Keratinocyte (primary cell): Measurements from ENCODE around the gene ACACA.

ENCODE experiments used
- EZH2 ChIP-seq: IDR thresholded peaks from one replicate; pipeline ENCODE4 v1.6.1; 2012; ENCODE audit warnings: inconsistent platforms, mild to moderate bottlenecking, low read length, moderate library complexity
- TF ChIP-seq, protein P1 (sequence below), 3 experiments: IDR thresholded peaks in 1 of 3; conservative IDR thresholded peaks in 1 of 3; optimal IDR thresholded peaks in 1 of 3; 2 replicates in 2 of 3; 3 replicates in 1 of 3; pipeline versions ENCODE3 to v1.5.1; 2011; ENCODE audit warnings: low read length in 3 of 3, mild to moderate bottlenecking in 3 of 3, moderate library complexity in 2 of 3, control low read depth in 1 of 3, inconsistent platforms in 1 of 3; ENCODE audit not compliant: insufficient read depth in 2 of 3; ENCODE audit errors: extremely low read depth in 1 of 3

DNA sequence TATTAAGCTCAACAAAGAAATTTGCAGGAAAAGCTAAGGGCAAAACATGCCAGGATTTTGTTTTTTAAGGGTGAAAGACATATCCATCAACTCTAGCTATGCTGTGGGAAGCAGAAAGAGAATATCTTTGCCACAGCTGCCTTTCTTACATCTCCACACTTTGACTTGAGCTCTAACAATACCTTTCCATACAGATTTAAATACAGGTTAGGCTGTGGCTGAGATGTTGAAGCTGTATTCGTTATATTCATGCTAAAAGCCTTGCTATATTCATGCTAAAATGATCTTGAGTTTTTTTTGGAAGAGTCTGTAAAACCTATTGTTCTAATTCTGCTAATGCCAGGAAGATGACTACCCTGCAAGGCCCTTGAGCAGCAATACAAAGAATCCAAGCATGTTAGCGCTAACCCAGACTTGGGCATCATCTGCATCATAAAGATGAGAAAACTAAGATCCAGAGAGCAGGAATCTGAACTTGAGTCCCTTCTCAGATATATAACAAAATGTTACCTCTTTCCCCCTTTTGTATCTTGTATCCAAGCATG, 235.7 kb downstream of the ACACA start:
- TF ChIP-seq, protein P1, sequence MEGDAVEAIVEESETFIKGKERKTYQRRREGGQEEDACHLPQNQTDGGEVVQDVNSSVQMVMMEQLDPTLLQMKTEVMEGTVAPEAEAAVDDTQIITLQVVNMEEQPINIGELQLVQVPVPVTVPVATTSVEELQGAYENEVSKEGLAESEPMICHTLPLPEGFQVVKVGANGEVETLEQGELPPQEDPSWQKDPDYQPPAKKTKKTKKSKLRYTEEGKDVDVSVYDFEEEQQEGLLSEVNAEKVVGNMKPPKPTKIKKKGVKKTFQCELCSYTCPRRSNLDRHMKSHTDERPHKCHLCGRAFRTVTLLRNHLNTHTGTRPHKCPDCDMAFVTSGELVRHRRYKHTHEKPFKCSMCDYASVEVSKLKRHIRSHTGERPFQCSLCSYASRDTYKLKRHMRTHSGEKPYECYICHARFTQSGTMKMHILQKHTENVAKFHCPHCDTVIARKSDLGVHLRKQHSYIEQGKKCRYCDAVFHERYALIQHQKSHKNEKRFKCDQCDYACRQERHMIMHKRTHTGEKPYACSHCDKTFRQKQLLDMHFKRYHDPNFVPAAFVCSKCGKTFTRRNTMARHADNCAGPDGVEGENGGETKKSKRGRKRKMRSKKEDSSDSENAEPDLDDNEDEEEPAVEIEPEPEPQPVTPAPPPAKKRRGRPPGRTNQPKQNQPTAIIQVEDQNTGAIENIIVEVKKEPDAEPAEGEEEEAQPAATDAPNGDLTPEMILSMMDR (optimal IDR thresholded peaks at IDR 0.05 in 1 of 3, IDR thresholded peaks at IDR 0.05 in 1 of 3, conservative IDR thresholded peaks at IDR 0.05 in 1 of 3; ENCODE audit: extremely low read depth in 1 of 3, insufficient read depth in 2 of 3, low read length in 3 of 3) = no peak
- no peak for TF ChIP-seq EZH2
